ENCODE measurements around the gene CACNA1C. TPM values are rescaled to one million over a fixed set of nuclear protein-coding genes. Genes with fewer than 3 reads are reported as not detected.

Gene CACNA1C
- total RNA-seq, 1 donor from 2014 or later: 1.6 TPM

GRCh38 chr12:2011643-2012607 lies 40.9 kb upstream of the CACNA1C start:
- Mint-ChIP-seq H3K36me3 (ENCODE audit: low read depth) (no peaks in the 10 kb centered on the region), H3K9me3 (no peaks in the 10 kb centered on the region), H3K4me1 (peaks cover 13% of the 10 kb centered on the region), H3K4me3 (no peak overlapping the region), H3K27ac (ENCODE audit: unreplicated experiment) (no peak overlapping the region), H3K27me3 (ENCODE audit: low read depth) (no peaks in the 10 kb centered on the region)
- DNase-seq (ENCODE audit: low read depth, low spot score): no peak
- no peak for TF ChIP-seq CTCF (conservative IDR thresholded peaks at IDR 0.05)

- Mint-ChIP-seq H3K36me3 (ENCODE audit: low read depth) (no peaks in the 10 kb centered on the region), H3K9me3 (no peaks in the 10 kb centered on the region), H3K4me3 (no peak overlapping the region), H3K27me3 (ENCODE audit: low read depth) (peaks cover 4% of the 10 kb centered on the region), H3K27ac (ENCODE audit: unreplicated experiment) (no peak overlapping the region), H3K4me1 (peaks cover 23% of the 10 kb centered on the region)
- DNase-seq (ENCODE audit: low read depth, low spot score): no peak
- TF ChIP-seq CTCF (conservative IDR thresholded peaks at IDR 0.05): no peak
These were observed 39.7 kb upstream of the CACNA1C start for GRCh38 chr12:2013086-2013485.

GRCh38 chr12:2013527-2014223 lies 39.1 kb upstream of the CACNA1C start:
- Mint-ChIP-seq H3K9me3 (no peaks in the 10 kb centered on the region), H3K36me3 (ENCODE audit: low read depth) (no peaks in the 10 kb centered on the region), H3K4me1 (peaks cover 27% of the 10 kb centered on the region), H3K4me3 (no peak overlapping the region), H3K27ac (ENCODE audit: unreplicated experiment) (no peak overlapping the region), H3K27me3 (ENCODE audit: low read depth) (peaks cover 4% of the 10 kb centered on the region)
- no peak for DNase-seq (ENCODE audit: low read depth, low spot score)
- TF ChIP-seq CTCF (conservative IDR thresholded peaks at IDR 0.05): no peak

- DNase-seq (ENCODE audit: low read depth, low spot score): no peak
- no peak for TF ChIP-seq CTCF (conservative IDR thresholded peaks at IDR 0.05)
- no peak overlapping the region for H3K27ac Mint-ChIP-seq (ENCODE audit: unreplicated experiment)
- no peak overlapping the region for H3K4me3 Mint-ChIP-seq
- H3K27me3 Mint-ChIP-seq (ENCODE audit: low read depth): peaks cover 9% of the 10 kb centered on the region
- no peaks in the 10 kb centered on the region for H3K9me3 Mint-ChIP-seq
- peaks cover 27% of the 10 kb centered on the region for H3K4me1 Mint-ChIP-seq
- H3K36me3 Mint-ChIP-seq (ENCODE audit: low read depth): no peaks in the 10 kb centered on the region
These were observed 38.6 kb upstream of the CACNA1C start for GRCh38 chr12:2014231-2014630.

- no peak overlapping the region for H3K4me3 Mint-ChIP-seq
- H3K4me1 Mint-ChIP-seq: peaks cover 22% of the 10 kb centered on the region
- no peak for DNase-seq (ENCODE audit: low read depth, low spot score)
- H3K9me3 Mint-ChIP-seq: no peaks in the 10 kb centered on the region
- H3K27me3 Mint-ChIP-seq (ENCODE audit: low read depth): peaks cover 25% of the 10 kb centered on the region
- TF ChIP-seq CTCF (conservative IDR thresholded peaks at IDR 0.05): no peak
- H3K36me3 Mint-ChIP-seq (ENCODE audit: low read depth): no peaks in the 10 kb centered on the region
- H3K27ac Mint-ChIP-seq (ENCODE audit: unreplicated experiment): no peak overlapping the region
These were observed 35.8 kb upstream of the CACNA1C start for GRCh38 chr12:2016862-2017545.
